ENCODE measurements around the gene ZNF763. TPM values are rescaled to one million over a fixed set of nuclear protein-coding genes. Genes with fewer than 3 reads are reported as not detected.

ZNF763 gene
- 1.1 and 1.7 TPM in 2 replicates for total RNA-seq

DNA sequence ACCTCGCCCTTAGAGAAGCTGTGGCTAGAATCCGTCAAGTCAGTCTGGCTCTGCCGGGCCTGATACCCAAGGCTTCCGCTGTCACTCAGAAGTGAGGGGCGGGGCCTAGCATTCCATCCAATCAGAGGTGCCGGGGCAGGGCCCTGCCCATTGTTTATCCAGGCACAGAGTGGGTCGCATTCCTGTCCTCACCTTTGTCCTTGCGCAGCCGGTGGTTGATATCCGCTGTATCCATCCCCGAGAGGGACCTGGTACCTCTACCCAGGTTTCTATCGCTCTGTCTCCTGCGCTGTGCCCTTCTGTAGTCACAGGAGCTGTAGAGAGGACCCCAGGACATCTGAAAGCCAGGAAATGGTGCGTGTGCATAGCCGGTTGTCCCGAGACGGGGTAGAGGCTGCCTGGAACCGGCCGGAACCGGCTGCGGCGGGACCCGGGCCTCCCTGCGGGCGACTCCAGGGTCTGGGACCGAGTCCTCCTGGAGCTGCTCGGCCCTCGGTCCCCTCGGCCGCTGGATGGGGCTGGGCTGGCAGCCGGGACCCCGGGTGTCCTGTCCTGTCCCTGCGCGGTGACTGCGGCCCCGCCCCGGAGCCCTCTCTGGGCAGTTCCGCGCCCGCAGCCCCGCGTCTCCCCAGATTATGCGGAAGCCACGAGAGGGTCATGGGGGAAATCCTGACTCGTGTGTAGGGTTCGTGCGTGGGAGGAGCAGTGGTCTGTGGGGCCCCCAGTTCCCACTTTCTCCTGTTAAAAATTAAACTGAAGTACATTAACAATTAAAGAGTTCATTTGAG, at the start of gene ZNF763:
Gene ZNF763 (plus strand): TSS at position 183 of the 788 bp plus-strand sequence. CDS start 169 bp downstream, at position 352.

DNA sequence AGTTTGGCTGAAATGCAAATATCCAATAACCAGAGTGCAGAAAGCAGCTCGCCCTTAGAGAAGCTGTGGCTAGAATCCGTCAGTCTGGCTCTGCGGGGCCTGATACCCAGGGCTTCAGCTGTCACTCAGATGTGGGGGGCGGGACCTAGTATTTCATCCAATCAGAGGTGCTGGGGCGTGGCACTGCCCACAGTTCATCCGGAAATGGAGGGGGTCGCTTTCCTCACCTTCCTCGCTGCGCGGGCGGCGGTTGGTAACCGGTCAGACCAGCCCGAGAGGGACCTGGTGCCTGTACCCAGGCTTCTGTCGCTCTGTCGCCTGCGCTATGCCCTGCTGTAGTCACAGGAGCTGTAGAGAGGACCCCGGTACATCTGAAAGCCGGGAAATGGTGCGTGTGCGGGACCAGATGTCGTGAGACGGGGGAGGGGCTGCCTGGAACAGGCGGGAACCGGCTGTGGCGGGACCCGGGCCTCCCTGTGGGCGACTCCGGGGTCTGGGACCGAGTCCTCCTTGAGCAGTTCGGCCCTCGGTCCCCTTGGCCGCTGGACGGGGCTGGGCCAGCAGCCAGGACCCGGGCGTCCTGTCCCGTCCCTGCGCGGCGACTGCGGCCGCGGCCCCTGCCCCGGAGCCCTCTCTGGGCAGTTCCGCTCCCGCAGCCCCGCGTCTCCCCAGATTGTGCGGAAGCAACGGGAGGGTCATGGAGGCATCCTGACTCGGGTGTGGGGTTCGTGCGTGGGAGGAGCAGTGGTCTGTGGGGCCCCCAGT, 39.8 kb upstream of the ZNF763 start, which contains the start of gene ZNF700:
Gene ZNF700 (plus strand): TSS at position 222 of the 765 bp plus-strand sequence. CDS start 104 bp downstream, at position 326.

Other genes with a start within 250 kb of the ZNF763 start
- 3.6 and 3.9 TPM in 2 replicates for gene ZNF823, start 226.1 kb upstream of the ZNF763 start, total RNA-seq
- 10.7 and 12.3 TPM in 2 replicates for gene ZNF441, start 198.0 kb upstream of the ZNF763 start, total RNA-seq
- 3.0 and 4.4 TPM in 2 replicates for gene ZNF491, start 166.5 kb upstream of the ZNF763 start, total RNA-seq
- 7.7 and 8.7 TPM in 2 replicates for gene ZNF440, start 150.8 kb upstream of the ZNF763 start, total RNA-seq
- 6.5 and 7.5 TPM in 2 replicates for gene ZNF439, start 116.3 kb upstream of the ZNF763 start, total RNA-seq
- gene ZNF69, start 77.3 kb upstream of the ZNF763 start, total RNA-seq, result 5.2 and 7.1 TPM in 2 replicates
- gene ZNF700, start 39.9 kb upstream of the ZNF763 start, total RNA-seq, result 6.4 and 7.0 TPM in 2 replicates
- gene ZNF433, start 70.6 kb downstream of the ZNF763 start, total RNA-seq, result 3.4 and 4.5 TPM in 2 replicates
- 0.07 and 0.20 TPM in 2 replicates for gene ZNF878, start 87.9 kb downstream of the ZNF763 start, total RNA-seq
- 8.8 and 11.3 TPM in 2 replicates for gene ZNF844, start 99.7 kb downstream of the ZNF763 start, total RNA-seq
- gene ZNF20, start 175.3 kb downstream of the ZNF763 start, total RNA-seq, result 4.6 and 5.5 TPM in 2 replicates
- 9.2 and 9.3 TPM in 2 replicates for gene ZNF625, start 191.7 kb downstream of the ZNF763 start, total RNA-seq
- gene ZNF136, start 198.1 kb downstream of the ZNF763 start, total RNA-seq, result 6.6 and 7.4 TPM in 2 replicates

Measured in smooth muscle cell of the pulmonary artery (primary cell).